GM12891 (cell line): ENCODE results near the gene HSPA8.

Experiments
- PAX5 ChIP-seq: IDR thresholded peaks from 2 replicates; pipeline ENCODE4 v1.6.1; 2011; ENCODE audit warnings: low read length, moderate library complexity, mild to moderate bottlenecking; ENCODE audit not compliant: insufficient read depth, severe bottlenecking
- POLR2A ChIP-seq: IDR thresholded peaks from 2 replicates; pipeline ENCODE4 v1.6.1; 2011; ENCODE audit warnings: low read depth, low read length, control low read depth
- POLR2AphosphoS5 ChIP-seq: IDR thresholded peaks from 2 replicates; pipeline ENCODE4 v1.6.1; 2011; ENCODE audit warnings: low read depth, low read length, control low read depth
- POU2F2 ChIP-seq: IDR thresholded peaks from 2 replicates; pipeline ENCODE4 v1.6.1; 2011; ENCODE audit warnings: low read depth, mild to moderate bottlenecking, control low read depth, low read length, moderate library complexity
- SPI1 ChIP-seq: IDR thresholded peaks from 2 replicates; pipeline ENCODE4 v1.6.1; 2011; ENCODE audit warnings: low read depth, low read length, control low read depth
- TAF1 ChIP-seq: IDR thresholded peaks from 2 replicates; pipeline ENCODE4 v1.6.1; 2011; ENCODE audit warnings: low read depth, low read length, control low read depth

- TF ChIP-seq POLR2AphosphoS5 (no peak), POLR2A (no peak), TAF1 (no peak), SPI1 (no peak), POU2F2 (no peak), PAX5 (no peak)
Measured at GRCh38 chr11:123065621-123066020, 3.7 kb upstream of the HSPA8 start.
